ENCODE results near the gene CD248.

DNA sequence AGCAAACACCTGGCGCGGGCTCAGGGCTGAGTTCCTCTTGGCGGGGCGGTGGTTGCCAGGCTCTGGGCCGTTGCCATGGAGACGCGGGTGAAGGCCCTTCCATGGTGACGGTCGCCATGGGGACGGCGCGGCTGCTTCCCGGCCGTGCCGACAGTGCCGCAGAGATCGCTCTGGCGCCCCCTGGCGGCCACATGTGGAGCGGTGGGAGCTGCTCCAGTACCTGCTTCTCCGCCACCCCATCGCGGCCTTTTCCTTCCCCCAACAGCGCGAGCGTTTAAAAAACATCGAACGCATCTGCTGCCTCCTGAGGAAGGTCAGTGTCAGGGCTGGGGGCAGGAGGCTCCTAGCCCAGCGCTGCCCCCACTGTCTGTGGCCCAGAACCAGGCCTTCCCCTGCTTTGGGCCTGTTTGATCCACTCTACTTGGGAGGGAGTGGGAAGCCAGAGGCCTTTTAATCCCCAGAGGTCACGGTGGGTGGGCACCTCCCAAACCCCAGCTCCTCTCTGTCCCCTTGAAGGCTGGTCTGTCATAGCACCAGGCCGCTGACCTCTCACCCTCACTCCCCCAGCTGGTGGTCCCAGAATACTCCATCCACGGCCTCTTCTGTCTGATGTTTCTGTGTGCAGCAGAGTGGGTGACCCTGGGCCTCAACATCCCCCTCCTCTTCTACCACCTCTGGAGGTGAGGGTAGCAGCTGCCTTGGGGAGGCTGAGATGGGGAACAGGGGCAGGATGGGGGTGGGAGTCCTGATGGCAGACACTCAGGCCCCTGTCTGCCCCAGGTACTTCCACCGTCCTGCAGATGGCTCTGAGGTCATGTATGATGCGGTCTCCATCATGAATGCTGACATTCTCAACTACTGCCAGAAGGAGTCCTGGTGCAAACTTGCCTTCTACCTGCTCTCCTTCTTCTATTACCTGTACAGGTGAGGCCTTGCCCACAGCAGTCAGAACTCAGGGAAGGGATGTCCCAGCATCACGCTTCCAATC lies 34.1 kb downstream of the CD248 start:
- TF ChIP-seq, protein P1, sequence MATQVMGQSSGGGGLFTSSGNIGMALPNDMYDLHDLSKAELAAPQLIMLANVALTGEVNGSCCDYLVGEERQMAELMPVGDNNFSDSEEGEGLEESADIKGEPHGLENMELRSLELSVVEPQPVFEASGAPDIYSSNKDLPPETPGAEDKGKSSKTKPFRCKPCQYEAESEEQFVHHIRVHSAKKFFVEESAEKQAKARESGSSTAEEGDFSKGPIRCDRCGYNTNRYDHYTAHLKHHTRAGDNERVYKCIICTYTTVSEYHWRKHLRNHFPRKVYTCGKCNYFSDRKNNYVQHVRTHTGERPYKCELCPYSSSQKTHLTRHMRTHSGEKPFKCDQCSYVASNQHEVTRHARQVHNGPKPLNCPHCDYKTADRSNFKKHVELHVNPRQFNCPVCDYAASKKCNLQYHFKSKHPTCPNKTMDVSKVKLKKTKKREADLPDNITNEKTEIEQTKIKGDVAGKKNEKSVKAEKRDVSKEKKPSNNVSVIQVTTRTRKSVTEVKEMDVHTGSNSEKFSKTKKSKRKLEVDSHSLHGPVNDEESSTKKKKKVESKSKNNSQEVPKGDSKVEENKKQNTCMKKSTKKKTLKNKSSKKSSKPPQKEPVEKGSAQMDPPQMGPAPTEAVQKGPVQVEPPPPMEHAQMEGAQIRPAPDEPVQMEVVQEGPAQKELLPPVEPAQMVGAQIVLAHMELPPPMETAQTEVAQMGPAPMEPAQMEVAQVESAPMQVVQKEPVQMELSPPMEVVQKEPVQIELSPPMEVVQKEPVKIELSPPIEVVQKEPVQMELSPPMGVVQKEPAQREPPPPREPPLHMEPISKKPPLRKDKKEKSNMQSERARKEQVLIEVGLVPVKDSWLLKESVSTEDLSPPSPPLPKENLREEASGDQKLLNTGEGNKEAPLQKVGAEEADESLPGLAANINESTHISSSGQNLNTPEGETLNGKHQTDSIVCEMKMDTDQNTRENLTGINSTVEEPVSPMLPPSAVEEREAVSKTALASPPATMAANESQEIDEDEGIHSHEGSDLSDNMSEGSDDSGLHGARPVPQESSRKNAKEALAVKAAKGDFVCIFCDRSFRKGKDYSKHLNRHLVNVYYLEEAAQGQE (IDR thresholded peaks at IDR 0.05; ENCODE audit: unreplicated experiment) = no peak
- TF ChIP-seq, protein P2, sequence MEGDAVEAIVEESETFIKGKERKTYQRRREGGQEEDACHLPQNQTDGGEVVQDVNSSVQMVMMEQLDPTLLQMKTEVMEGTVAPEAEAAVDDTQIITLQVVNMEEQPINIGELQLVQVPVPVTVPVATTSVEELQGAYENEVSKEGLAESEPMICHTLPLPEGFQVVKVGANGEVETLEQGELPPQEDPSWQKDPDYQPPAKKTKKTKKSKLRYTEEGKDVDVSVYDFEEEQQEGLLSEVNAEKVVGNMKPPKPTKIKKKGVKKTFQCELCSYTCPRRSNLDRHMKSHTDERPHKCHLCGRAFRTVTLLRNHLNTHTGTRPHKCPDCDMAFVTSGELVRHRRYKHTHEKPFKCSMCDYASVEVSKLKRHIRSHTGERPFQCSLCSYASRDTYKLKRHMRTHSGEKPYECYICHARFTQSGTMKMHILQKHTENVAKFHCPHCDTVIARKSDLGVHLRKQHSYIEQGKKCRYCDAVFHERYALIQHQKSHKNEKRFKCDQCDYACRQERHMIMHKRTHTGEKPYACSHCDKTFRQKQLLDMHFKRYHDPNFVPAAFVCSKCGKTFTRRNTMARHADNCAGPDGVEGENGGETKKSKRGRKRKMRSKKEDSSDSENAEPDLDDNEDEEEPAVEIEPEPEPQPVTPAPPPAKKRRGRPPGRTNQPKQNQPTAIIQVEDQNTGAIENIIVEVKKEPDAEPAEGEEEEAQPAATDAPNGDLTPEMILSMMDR (conservative IDR thresholded peaks at IDR 0.05; ENCODE audit: low read depth in 2 of 2) = peak; percentile 77 to 98
- TF ChIP-seq EZH2 (IDR thresholded peaks at IDR 0.05; ENCODE audit: low read depth, unreplicated experiment) (no peak), STAT1 (IDR thresholded peaks at IDR 0.05; ENCODE audit: unreplicated experiment) (no peak), POLR2AphosphoS5 (IDR thresholded peaks at IDR 0.05; ENCODE audit: low read depth) (peak; percentile 31; the same call in 1 of the 2 replicates), CREB1 (CRISPR knock-in tag; IDR thresholded peaks at IDR 0.05; ENCODE audit: low read depth) (peak; percentile 43; the same call in 1 of the 2 replicates), JUNB (IDR thresholded peaks at IDR 0.05; ENCODE audit: unreplicated experiment) (no peak), NANOG (IDR thresholded peaks at IDR 0.05; ENCODE audit: borderline replicate concordance) (no peak)
- TF ChIP-seq, protein P3, sequence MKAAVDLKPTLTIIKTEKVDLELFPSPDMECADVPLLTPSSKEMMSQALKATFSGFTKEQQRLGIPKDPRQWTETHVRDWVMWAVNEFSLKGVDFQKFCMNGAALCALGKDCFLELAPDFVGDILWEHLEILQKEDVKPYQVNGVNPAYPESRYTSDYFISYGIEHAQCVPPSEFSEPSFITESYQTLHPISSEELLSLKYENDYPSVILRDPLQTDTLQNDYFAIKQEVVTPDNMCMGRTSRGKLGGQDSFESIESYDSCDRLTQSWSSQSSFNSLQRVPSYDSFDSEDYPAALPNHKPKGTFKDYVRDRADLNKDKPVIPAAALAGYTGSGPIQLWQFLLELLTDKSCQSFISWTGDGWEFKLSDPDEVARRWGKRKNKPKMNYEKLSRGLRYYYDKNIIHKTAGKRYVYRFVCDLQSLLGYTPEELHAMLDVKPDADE (IDR thresholded peaks at IDR 0.05) = no peak
